HepG2 (cell line): Measurements from ENCODE around the gene RANBP17. TPM values are rescaled to one million over a fixed set of nuclear protein-coding genes. Genes with fewer than 3 reads are reported as not detected.

Source experiments
- ATAC-seq: fragments of 200-7000 bp; cut with Tn5 transposase; 3 replicates; pipeline ENCODE4 v1.9.1; 2020; ENCODE audit warnings: mild to moderate bottlenecking, moderate library complexity
- BruUV-seq: library from RNA; stranded (reverse); fragments of 400-500 nt; replicated peaks from 2 replicates; lab custom pipeline; 2021; lab: Mats Ljungman, UMichigan
- CTCF ChIA-PET: fragments of 300-600 bp; formaldehyde crosslinking; extraction: SDS; loops from one replicate; lab custom pipeline; 2021; ENCODE audit warnings: low total read pairs, inconsistent platforms, low intra/inter-chr PET ratio; lab: Yijun Ruan, JAX
- POLR2A ChIA-PET: fragments of 350-600 bp; sonication (Branson Sonifier 250); formaldehyde crosslinking; loops from one replicate; lab custom pipeline; 2020; ENCODE audit warnings: antibody characterized with exemption, inconsistent platforms; lab: Yijun Ruan, JAX
- DNase-seq: peaks from one replicate; pipeline ENCODE4 v3.0.0-alpha.2; 2015; ENCODE audit warnings: low spot score
- FAIRE-seq: peaks from 3 replicates; lab custom pipeline; 2011; peaks lifted over from hg19 to GRCh38; lab: Jason Lieb, UNC
- H2AFZ ChIP-seq: one replicate; pipeline ENCODE4 v1.6.1; 2011; ENCODE audit warnings: low read length, inconsistent platforms
- H3K27ac ChIP-seq: fragments of 300-600 bp; 3 replicates; pipeline ENCODE4 v1.8.0; 2011; ENCODE audit warnings: mixed run types, mild to moderate bottlenecking, mixed read lengths, low read length, inconsistent platforms; ENCODE audit not compliant: insufficient read depth; ENCODE audit errors: extremely low read length
- H3K27me3 ChIP-seq, 2 experiments: fragments of 200-600 bp in 1 of 2; 2 replicates in 1 of 2; 3 replicates in 1 of 2; pipeline versions ENCODE4 v1.6.0 to v1.8.0; 2011; ENCODE audit warnings: low read length in 2 of 2, mild to moderate bottlenecking in 2 of 2, moderate library complexity in 2 of 2, inconsistent platforms in 1 of 2; ENCODE audit not compliant: insufficient read depth in 2 of 2, control insufficient read depth in 1 of 2
- H3K36me3 ChIP-seq, 2 experiments: fragments of 200-600 bp in 1 of 2; replicated peaks in 1 of 2; 2 replicates in 1 of 2; 3 replicates in 1 of 2; pipeline versions ENCODE4 v1.5.1 to v1.8.0; 2011; ENCODE audit warnings: low read length in 2 of 2, inconsistent platforms in 1 of 2; ENCODE audit not compliant: insufficient read depth in 2 of 2, control insufficient read depth in 1 of 2
- H3K4me1 ChIP-seq: 2 replicates; pipeline ENCODE4 v1.5.1; 2012; ENCODE audit warnings: low read length, inconsistent platforms; ENCODE audit not compliant: insufficient read depth
- H3K4me2 ChIP-seq: 2 replicates; pipeline ENCODE4 v1.6.0; 2011; ENCODE audit warnings: low read depth, low read length, inconsistent platforms
- H3K4me3 ChIP-seq, 3 experiments: fragments of 200-600 bp in 1 of 3; sonication (generic), shearing (Covaris generic) in 1 of 3; replicated peaks in 1 of 3; 2 replicates each; pipeline ENCODE4 v1.5.1; 2011 to 2016; ENCODE audit warnings: low read length in 3 of 3, inconsistent platforms in 2 of 3, low read depth in 2 of 3, mild to moderate bottlenecking in 2 of 3, control low read depth in 1 of 3, mixed read lengths in 1 of 3; ENCODE audit not compliant: insufficient read depth in 1 of 3
- H3K79me2 ChIP-seq: one replicate; pipeline ENCODE4 v1.6.1; 2011; ENCODE audit warnings: low read length, inconsistent platforms; ENCODE audit not compliant: insufficient read depth
- H3K9ac ChIP-seq: 2 replicates; pipeline ENCODE4 v1.6.0; 2011; ENCODE audit warnings: mild to moderate bottlenecking, low read depth, low read length, inconsistent platforms; ENCODE audit not compliant: insufficient read depth
- H3K9me3 ChIP-seq: 2 replicates; pipeline ENCODE4 v1.5.1; 2012; ENCODE audit warnings: mild to moderate bottlenecking, low read length
- H4K20me1 ChIP-seq: 2 replicates; pipeline ENCODE4 v1.6.0; 2011; ENCODE audit warnings: inconsistent platforms, mild to moderate bottlenecking, low read length, moderate library complexity; ENCODE audit not compliant: insufficient read depth
- JARID2 ChIP-seq: sonication (generic); formaldehyde crosslinking; IDR thresholded peaks from 2 replicates; pipeline ENCODE4 v1.8.1; 2023; ENCODE audit warnings: missing genetic modification reagents, inconsistent platforms; ENCODE audit not compliant: insufficient replicate concordance
- NBN ChIP-seq: fragments of 450-650 bp; conservative IDR thresholded peaks from 2 replicates; pipeline ENCODE4 v1.6.1; 2017
- SP2 ChIP-seq: sonication (generic); formaldehyde crosslinking; IDR thresholded peaks from 2 replicates; pipeline ENCODE4 v1.5.1; 2020; ENCODE audit warnings: mild to moderate bottlenecking, missing genetic modification reagents
- TARDBP ChIP-seq: sonication (generic); formaldehyde crosslinking; IDR thresholded peaks from 2 replicates; pipeline ENCODE4 v1.8.0; 2022; ENCODE audit warnings: mild to moderate bottlenecking, missing genetic modification reagents
- ZBTB20 ChIP-seq: sonication (generic); formaldehyde crosslinking; IDR thresholded peaks from 2 replicates; pipeline ENCODE4 v1.8.1; 2023; ENCODE audit warnings: missing genetic modification reagents, low read depth, mild to moderate bottlenecking, borderline replicate concordance
- ZNF160 ChIP-seq: sonication (generic); formaldehyde crosslinking; IDR thresholded peaks from 2 replicates; pipeline ENCODE4 v1.8.0; 2022; ENCODE audit warnings: mild to moderate bottlenecking, inconsistent platforms, missing genetic modification reagents
- ZNF326 ChIP-seq: sonication (generic); formaldehyde crosslinking; IDR thresholded peaks from 2 replicates; pipeline ENCODE4 v1.4.0; 2020; ENCODE audit warnings: missing genetic modification reagents, borderline replicate concordance
- ZNF33B ChIP-seq: sonication (generic); formaldehyde crosslinking; IDR thresholded peaks from 2 replicates; pipeline ENCODE4 v1.5.1; 2020; ENCODE audit warnings: mild to moderate bottlenecking, missing genetic modification reagents
- ZNF383 ChIP-seq: sonication (generic); formaldehyde crosslinking; IDR thresholded peaks from 2 replicates; pipeline ENCODE4 v1.4.0; 2020; ENCODE audit warnings: missing genetic modification reagents, mild to moderate bottlenecking, borderline replicate concordance
- ZNF496 ChIP-seq: sonication (generic); formaldehyde crosslinking; IDR thresholded peaks from 2 replicates; pipeline ENCODE4 v1.8.1; 2023; ENCODE audit warnings: mild to moderate bottlenecking, moderate library complexity, missing genetic modification reagents; ENCODE audit not compliant: insufficient replicate concordance
- ZNF792 ChIP-seq: IDR thresholded peaks from 2 replicates; pipeline ENCODE4 v1.6.1; 2016
- WGBS: methylation state at CpG from one replicate; pipeline ENCODE4 v1.1.6; 2017; ENCODE audit warnings: low lambda C conversion rate; 5-methylcytosine and 5-hydroxymethylcytosine counted together
- in situ Hi-C: cut with HindIII; loops from 2 replicates; pipeline ENCODE4 v1.10.0; 2017; ENCODE audit warnings: low pct_unique_long_range_greater_than_20kb; ENCODE audit not compliant: extremely low pct_ligation_motif_present
- intact Hi-C: fragments of 100-400 bp; cut with micrococcal nuclease; formaldehyde crosslinking; loops from one replicate; pipeline ENCODE4 v1.10.0; 2022; ENCODE audit not compliant: unreplicated experiment
- polyA plus RNA-seq, 8 experiments: library from polyadenylated mRNA; depleted of rRNA in 3 of 8; stranded (reverse) in 7 of 8; unstranded in 1 of 8; fragments of >200 nt; fragmentation: Illumina TruSeq in 4 of 8; extraction: Trizol in 4 of 8; gene quantifications; 2 replicates each; pipeline versions ENCODE4 v1.2.1 to v1.2.3, GENCODE V29; 2011 to 2016; ENCODE audit warnings: low read depth in 4 of 8, missing spikeins in 1 of 8, mixed read lengths in 1 of 8; ENCODE audit not compliant: insufficient read depth in 1 of 8
- total RNA-seq, 5 experiments: library from RNA; depleted of rRNA; stranded (reverse); fragments of >200 nt; fragmentation: Illumina TruSeq; extraction: Trizol; gene quantifications; 2 replicates each; pipeline ENCODE4 v1.2.3, GENCODE V29; 2016; ENCODE audit warnings: low read depth in 1 of 5
- TF ChIP-seq, protein P1 (sequence below): sonication (generic); formaldehyde crosslinking; IDR thresholded peaks from 2 replicates; pipeline ENCODE4 v1.9.0; 2021; ENCODE audit warnings: mild to moderate bottlenecking, missing genetic modification reagents
- TF ChIP-seq, protein P2 (sequence below): sonication (generic); formaldehyde crosslinking; conservative IDR thresholded peaks from 2 replicates; pipeline ENCODE4 v1.4.0; 2020; ENCODE audit warnings: missing genetic modification reagents
- TF ChIP-seq, protein P3 (sequence below): sonication (generic); formaldehyde crosslinking; IDR thresholded peaks from 2 replicates; pipeline ENCODE4 v1.4.0; 2020; ENCODE audit warnings: missing genetic modification reagents

RANBP17 gene
- total and polyA plus RNA-seq, 2 of the 13 experiments (the other 11 are each of a cell fraction or from before 2014, with no cell fraction given) = not detected

DNA sequence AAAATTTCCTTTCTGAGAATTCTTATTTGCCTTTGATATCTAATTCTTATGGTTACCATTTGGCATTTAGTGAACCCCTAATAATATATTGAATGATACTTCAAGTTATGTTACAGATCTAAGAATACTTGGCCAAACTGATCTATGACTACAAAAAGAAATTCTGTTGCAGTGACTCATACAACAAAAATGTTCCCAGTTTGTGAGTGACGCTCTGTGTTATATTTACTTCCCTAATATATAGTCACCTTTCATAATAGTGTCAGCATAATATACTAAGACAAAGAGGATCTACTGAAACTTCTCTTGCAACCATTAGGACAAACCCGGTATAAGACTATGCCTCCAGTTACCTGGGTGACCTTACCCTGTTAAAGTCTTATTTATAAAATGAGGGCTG is 230.4 kb downstream of the RANBP17 start:
- H4K20me1 ChIP-seq = no peaks in the 10 kb centered on the region
- no peak overlapping the region for H3K4me3 ChIP-seq
- POLR2A ChIA-PET = no interaction called here
- no peak overlapping the region for H3K9ac ChIP-seq
- no peak for TF ChIP-seq TARDBP (CRISPR knock-in tag)
- TF ChIP-seq, protein P1, sequence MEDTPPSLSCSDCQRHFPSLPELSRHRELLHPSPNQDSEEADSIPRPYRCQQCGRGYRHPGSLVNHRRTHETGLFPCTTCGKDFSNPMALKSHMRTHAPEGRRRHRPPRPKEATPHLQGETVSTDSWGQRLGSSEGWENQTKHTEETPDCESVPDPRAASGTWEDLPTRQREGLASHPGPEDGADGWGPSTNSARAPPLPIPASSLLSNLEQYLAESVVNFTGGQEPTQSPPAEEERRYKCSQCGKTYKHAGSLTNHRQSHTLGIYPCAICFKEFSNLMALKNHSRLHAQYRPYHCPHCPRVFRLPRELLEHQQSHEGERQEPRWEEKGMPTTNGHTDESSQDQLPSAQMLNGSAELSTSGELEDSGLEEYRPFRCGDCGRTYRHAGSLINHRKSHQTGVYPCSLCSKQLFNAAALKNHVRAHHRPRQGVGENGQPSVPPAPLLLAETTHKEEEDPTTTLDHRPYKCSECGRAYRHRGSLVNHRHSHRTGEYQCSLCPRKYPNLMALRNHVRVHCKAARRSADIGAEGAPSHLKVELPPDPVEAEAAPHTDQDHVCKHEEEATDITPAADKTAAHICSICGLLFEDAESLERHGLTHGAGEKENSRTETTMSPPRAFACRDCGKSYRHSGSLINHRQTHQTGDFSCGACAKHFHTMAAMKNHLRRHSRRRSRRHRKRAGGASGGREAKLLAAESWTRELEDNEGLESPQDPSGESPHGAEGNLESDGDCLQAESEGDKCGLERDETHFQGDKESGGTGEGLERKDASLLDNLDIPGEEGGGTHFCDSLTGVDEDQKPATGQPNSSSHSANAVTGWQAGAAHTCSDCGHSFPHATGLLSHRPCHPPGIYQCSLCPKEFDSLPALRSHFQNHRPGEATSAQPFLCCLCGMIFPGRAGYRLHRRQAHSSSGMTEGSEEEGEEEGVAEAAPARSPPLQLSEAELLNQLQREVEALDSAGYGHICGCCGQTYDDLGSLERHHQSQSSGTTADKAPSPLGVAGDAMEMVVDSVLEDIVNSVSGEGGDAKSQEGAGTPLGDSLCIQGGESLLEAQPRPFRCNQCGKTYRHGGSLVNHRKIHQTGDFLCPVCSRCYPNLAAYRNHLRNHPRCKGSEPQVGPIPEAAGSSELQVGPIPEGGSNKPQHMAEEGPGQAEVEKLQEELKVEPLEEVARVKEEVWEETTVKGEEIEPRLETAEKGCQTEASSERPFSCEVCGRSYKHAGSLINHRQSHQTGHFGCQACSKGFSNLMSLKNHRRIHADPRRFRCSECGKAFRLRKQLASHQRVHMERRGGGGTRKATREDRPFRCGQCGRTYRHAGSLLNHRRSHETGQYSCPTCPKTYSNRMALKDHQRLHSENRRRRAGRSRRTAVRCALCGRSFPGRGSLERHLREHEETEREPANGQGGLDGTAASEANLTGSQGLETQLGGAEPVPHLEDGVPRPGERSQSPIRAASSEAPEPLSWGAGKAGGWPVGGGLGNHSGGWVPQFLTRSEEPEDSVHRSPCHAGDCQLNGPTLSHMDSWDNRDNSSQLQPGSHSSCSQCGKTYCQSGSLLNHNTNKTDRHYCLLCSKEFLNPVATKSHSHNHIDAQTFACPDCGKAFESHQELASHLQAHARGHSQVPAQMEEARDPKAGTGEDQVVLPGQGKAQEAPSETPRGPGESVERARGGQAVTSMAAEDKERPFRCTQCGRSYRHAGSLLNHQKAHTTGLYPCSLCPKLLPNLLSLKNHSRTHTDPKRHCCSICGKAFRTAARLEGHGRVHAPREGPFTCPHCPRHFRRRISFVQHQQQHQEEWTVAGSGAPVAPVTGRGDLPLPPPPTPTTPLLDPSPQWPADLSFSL (CRISPR knock-in tag) = no peak
- no peak for TF ChIP-seq ZNF33B (CRISPR knock-in tag)
- TF ChIP-seq, protein P2, sequence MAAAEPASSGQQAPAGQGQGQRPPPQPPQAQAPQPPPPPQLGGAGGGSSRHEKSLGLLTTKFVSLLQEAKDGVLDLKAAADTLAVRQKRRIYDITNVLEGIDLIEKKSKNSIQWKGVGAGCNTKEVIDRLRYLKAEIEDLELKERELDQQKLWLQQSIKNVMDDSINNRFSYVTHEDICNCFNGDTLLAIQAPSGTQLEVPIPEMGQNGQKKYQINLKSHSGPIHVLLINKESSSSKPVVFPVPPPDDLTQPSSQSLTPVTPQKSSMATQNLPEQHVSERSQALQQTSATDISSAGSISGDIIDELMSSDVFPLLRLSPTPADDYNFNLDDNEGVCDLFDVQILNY (CRISPR knock-in tag) = no peak
- no peak for TF ChIP-seq ZBTB20
- no peak for TF ChIP-seq ZNF792 (CRISPR knock-in tag)
- no peak for TF ChIP-seq ZNF496 (CRISPR knock-in tag)
- TF ChIP-seq ZNF326 (CRISPR knock-in tag) = no peak
- TF ChIP-seq ZNF160 (CRISPR knock-in tag) = no peak
- TF ChIP-seq JARID2 = no peak
- no peak for TF ChIP-seq NBN
- no peak for TF ChIP-seq ZNF383
- no peak for TF ChIP-seq SP2 (CRISPR knock-in tag)
- TF ChIP-seq, protein P3, sequence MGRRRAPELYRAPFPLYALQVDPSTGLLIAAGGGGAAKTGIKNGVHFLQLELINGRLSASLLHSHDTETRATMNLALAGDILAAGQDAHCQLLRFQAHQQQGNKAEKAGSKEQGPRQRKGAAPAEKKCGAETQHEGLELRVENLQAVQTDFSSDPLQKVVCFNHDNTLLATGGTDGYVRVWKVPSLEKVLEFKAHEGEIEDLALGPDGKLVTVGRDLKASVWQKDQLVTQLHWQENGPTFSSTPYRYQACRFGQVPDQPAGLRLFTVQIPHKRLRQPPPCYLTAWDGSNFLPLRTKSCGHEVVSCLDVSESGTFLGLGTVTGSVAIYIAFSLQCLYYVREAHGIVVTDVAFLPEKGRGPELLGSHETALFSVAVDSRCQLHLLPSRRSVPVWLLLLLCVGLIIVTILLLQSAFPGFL (CRISPR knock-in tag) = no peak
- ATAC-seq (no peak), FAIRE-seq (no peak), DNase-seq (no peak)
- H3K4me2 ChIP-seq = no peak overlapping the region
- WGBS = 0% methylated on average over 2 of the region's 2 CpGs
- no peaks in the 10 kb centered on the region for H3K9me3 ChIP-seq
- no peaks in the 10 kb centered on the region for H3K4me1 ChIP-seq
- in situ Hi-C loops (no loop called here), intact Hi-C loops (no loop called here)
- H3K27me3 ChIP-seq = no peaks in the 10 kb centered on the region
- no peak overlapping the region for H2AFZ ChIP-seq
- no TSS peak for BruUV-seq
- CTCF ChIA-PET = no interaction called here
- H3K36me3 ChIP-seq = no peaks in the 10 kb centered on the region
- no peaks in the 10 kb centered on the region for H3K79me2 ChIP-seq
- no peak overlapping the region for H3K27ac ChIP-seq
